RWPE2 (cell line): ENCODE results near the gene DOCK9.

Experiments used
- ATAC-seq: fragments of 200-7000 bp; cut with Tn5 transposase; 3 replicates; pipeline ENCODE4 v1.9.1; 2021; ENCODE audit warnings: low read depth
- DNase-seq: peaks from one replicate; pipeline ENCODE4 v3.0.0-alpha.2; 2020; ENCODE audit warnings: low spot score
- H3K27ac ChIP-seq: fragments of 450-650 bp; 2 replicates; pipeline ENCODE4 v1.5.1; 2017; ENCODE audit warnings: mild to moderate bottlenecking; ENCODE audit not compliant: poor library complexity, severe bottlenecking
- H3K27me3 ChIP-seq: fragments of 250-450 bp; sonication (Bioruptor Pico); 2 replicates; pipeline ENCODE4 v1.5.1; 2021; ENCODE audit warnings: mild to moderate bottlenecking, moderate library complexity; ENCODE audit not compliant: insufficient read depth, poor library complexity, severe bottlenecking
- H3K36me3 ChIP-seq: fragments of 250-450 bp; sonication (Bioruptor Pico); 2 replicates; pipeline ENCODE4 v1.5.1; 2020; ENCODE audit warnings: low read depth, mild to moderate bottlenecking, moderate library complexity
- H3K4me1 ChIP-seq: fragments of 250-450 bp; sonication (Bioruptor Pico); 2 replicates; pipeline ENCODE4 v1.5.1; 2021; ENCODE audit warnings: mild to moderate bottlenecking, moderate library complexity; ENCODE audit not compliant: insufficient read depth, poor library complexity, severe bottlenecking
- H3K4me3 ChIP-seq: fragments of 250-450 bp; sonication (Bioruptor Pico); 2 replicates; pipeline ENCODE4 v1.5.1; 2021; ENCODE audit warnings: mild to moderate bottlenecking, moderate library complexity; ENCODE audit not compliant: severe bottlenecking
- H3K9me3 ChIP-seq: fragments of 250-450 bp; sonication (Bioruptor Pico); 2 replicates; pipeline ENCODE4 v1.5.1; 2021; ENCODE audit warnings: mild to moderate bottlenecking, moderate library complexity; ENCODE audit not compliant: severe bottlenecking
- TF ChIP-seq, protein P1 (sequence below): fragments of 450-650 bp; IDR thresholded peaks from one replicate; pipeline ENCODE4 v1.5.1; 2017; ENCODE audit warnings: mild to moderate bottlenecking, moderate library complexity; ENCODE audit not compliant: poor library complexity, severe bottlenecking

DOCK9 gene

GRCh38 chr13:98835156-98835555 is 142.7 kb downstream of the DOCK9 start:
- Histone ChIP-seq H3K4me3 (no peak overlapping the region), H3K27ac (no peak overlapping the region), H3K4me1 (peaks cover 10% of the 10 kb centered on the region), H3K9me3 (no peaks in the 10 kb centered on the region), H3K36me3 (peaks cover 26% of the 10 kb centered on the region), H3K27me3 (no peaks in the 10 kb centered on the region)
- no peak for DNase-seq
- TF ChIP-seq, protein P1, sequence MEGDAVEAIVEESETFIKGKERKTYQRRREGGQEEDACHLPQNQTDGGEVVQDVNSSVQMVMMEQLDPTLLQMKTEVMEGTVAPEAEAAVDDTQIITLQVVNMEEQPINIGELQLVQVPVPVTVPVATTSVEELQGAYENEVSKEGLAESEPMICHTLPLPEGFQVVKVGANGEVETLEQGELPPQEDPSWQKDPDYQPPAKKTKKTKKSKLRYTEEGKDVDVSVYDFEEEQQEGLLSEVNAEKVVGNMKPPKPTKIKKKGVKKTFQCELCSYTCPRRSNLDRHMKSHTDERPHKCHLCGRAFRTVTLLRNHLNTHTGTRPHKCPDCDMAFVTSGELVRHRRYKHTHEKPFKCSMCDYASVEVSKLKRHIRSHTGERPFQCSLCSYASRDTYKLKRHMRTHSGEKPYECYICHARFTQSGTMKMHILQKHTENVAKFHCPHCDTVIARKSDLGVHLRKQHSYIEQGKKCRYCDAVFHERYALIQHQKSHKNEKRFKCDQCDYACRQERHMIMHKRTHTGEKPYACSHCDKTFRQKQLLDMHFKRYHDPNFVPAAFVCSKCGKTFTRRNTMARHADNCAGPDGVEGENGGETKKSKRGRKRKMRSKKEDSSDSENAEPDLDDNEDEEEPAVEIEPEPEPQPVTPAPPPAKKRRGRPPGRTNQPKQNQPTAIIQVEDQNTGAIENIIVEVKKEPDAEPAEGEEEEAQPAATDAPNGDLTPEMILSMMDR: no peak
- no peak for ATAC-seq

- Histone ChIP-seq H3K4me3 (no peak overlapping the region), H3K36me3 (peaks cover 34% of the 10 kb centered on the region), H3K27me3 (no peaks in the 10 kb centered on the region), H3K4me1 (peaks cover 10% of the 10 kb centered on the region), H3K9me3 (no peaks in the 10 kb centered on the region), H3K27ac (no peak overlapping the region)
- DNase-seq (no peak), ATAC-seq (peak; percentile 36; the same call in 1 of the 3 replicates)
- TF ChIP-seq, protein P1: no peak
These were observed 143.5 kb downstream of the DOCK9 start for GRCh38 chr13:98834254-98834960.

- Histone ChIP-seq H3K27me3 (no peaks in the 10 kb centered on the region), H3K4me3 (no peak overlapping the region), H3K9me3 (no peaks in the 10 kb centered on the region), H3K27ac (no peak overlapping the region), H3K36me3 (peaks cover 27% of the 10 kb centered on the region), H3K4me1 (peaks cover 10% of the 10 kb centered on the region)
- ATAC-seq: no peak
- TF ChIP-seq, protein P1: no peak
- DNase-seq: no peak
These were observed 146.6 kb downstream of the DOCK9 start for GRCh38 chr13:98831236-98831635.

- peaks cover 29% of the 10 kb centered on the region for H3K36me3 ChIP-seq
- no peaks in the 10 kb centered on the region for H3K9me3 ChIP-seq
- TF ChIP-seq, protein P1: no peak
- ATAC-seq (no peak), DNase-seq (no peak)
- H3K27ac ChIP-seq: no peak overlapping the region
- peaks cover 3% of the 10 kb centered on the region for H3K4me1 ChIP-seq
- H3K4me3 ChIP-seq: no peak overlapping the region
- H3K27me3 ChIP-seq: no peaks in the 10 kb centered on the region
These were observed 148.3 kb downstream of the DOCK9 start for GRCh38 chr13:98829541-98829940.

GRCh38 chr13:98828614-98829013 is 149.2 kb downstream of the DOCK9 start:
- no peak overlapping the region for H3K27ac ChIP-seq
- ATAC-seq: no peak
- TF ChIP-seq, protein P1: no peak

More at GRCh38 chr13:98828614-98829013, 149.2 kb downstream of the DOCK9 start:
- DNase-seq: no peak
- Histone ChIP-seq H3K36me3 (peaks cover 31% of the 10 kb centered on the region), H3K27me3 (no peaks in the 10 kb centered on the region), H3K9me3 (no peaks in the 10 kb centered on the region), H3K4me3 (no peak overlapping the region), H3K4me1 (no peaks in the 10 kb centered on the region)
